NB4 (cell line): ENCODE results near the gene CEP290.

Experiments used
- CTCF ChIP-seq: IDR thresholded peaks from one replicate; pipeline ENCODE4 v1.5.1; 2012; ENCODE audit warnings: low read depth, low read length
- MYC ChIP-seq: IDR thresholded peaks from 2 replicates; pipeline ENCODE4 v1.6.1; 2011; ENCODE audit warnings: low read depth, low read length
- POLR2A ChIP-seq: IDR thresholded peaks from 2 replicates; pipeline ENCODE4 v1.6.1; 2011; ENCODE audit warnings: mild to moderate bottlenecking; ENCODE audit not compliant: insufficient read length; ENCODE audit errors: extremely low read depth

DNA sequence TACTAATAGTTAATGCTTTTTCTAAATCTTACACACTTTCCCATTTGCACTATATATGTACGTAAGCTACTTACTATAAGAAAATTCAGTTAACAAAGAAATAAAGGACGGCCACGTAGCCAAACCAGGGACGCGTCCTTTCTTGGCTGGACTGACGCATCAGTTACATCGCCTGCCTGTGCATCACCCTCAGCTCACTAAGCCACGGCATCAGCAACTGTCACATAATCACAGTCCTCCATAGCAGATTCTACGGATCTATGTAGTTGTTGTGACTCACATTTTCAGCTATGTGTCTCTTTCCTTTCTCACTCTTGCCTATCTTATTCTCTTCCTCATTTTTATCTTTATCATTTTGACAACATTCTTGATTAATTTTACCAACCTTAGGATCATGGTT, 74.6 kb downstream of the CEP290 start:
- TF ChIP-seq CTCF (no peak), POLR2A (no peak), MYC (no peak)
